HepG2 (cell line): ENCODE results near the gene ALAS2. TPM values are rescaled to one million over a fixed set of nuclear protein-coding genes. Genes with fewer than 3 reads are reported as not detected.

Experiments
- ATAC-seq: fragments of 200-7000 bp; cut with Tn5 transposase; 3 replicates; pipeline ENCODE4 v1.9.1; 2020; ENCODE audit warnings: mild to moderate bottlenecking, moderate library complexity
- BruUV-seq: library from RNA; stranded (reverse); fragments of 400-500 nt; replicated peaks from 2 replicates; lab custom pipeline; 2021; lab: Mats Ljungman, UMichigan
- CTCF ChIA-PET: fragments of 300-600 bp; formaldehyde crosslinking; extraction: SDS; loops from one replicate; lab custom pipeline; 2021; ENCODE audit warnings: low total read pairs, inconsistent platforms, low intra/inter-chr PET ratio; lab: Yijun Ruan, JAX
- POLR2A ChIA-PET: fragments of 350-600 bp; sonication (Branson Sonifier 250); formaldehyde crosslinking; loops from one replicate; lab custom pipeline; 2020; ENCODE audit warnings: antibody characterized with exemption, inconsistent platforms; lab: Yijun Ruan, JAX
- DNase-seq: peaks from one replicate; pipeline ENCODE4 v3.0.0-alpha.2; 2015; ENCODE audit warnings: low spot score
- FAIRE-seq: peaks from 3 replicates; lab custom pipeline; 2011; peaks lifted over from hg19 to GRCh38; lab: Jason Lieb, UNC
- H2AFZ ChIP-seq: one replicate; pipeline ENCODE4 v1.6.1; 2011; ENCODE audit warnings: low read length, inconsistent platforms
- H3K27ac ChIP-seq: fragments of 300-600 bp; 3 replicates; pipeline ENCODE4 v1.8.0; 2011; ENCODE audit warnings: mixed run types, mild to moderate bottlenecking, mixed read lengths, low read length, inconsistent platforms; ENCODE audit not compliant: insufficient read depth; ENCODE audit errors: extremely low read length
- H3K27me3 ChIP-seq, 2 experiments: fragments of 200-600 bp in 1 of 2; 2 replicates in 1 of 2; 3 replicates in 1 of 2; pipeline versions ENCODE4 v1.6.0 to v1.8.0; 2011; ENCODE audit warnings: low read length in 2 of 2, mild to moderate bottlenecking in 2 of 2, moderate library complexity in 2 of 2, inconsistent platforms in 1 of 2; ENCODE audit not compliant: insufficient read depth in 2 of 2, control insufficient read depth in 1 of 2
- H3K36me3 ChIP-seq, 2 experiments: fragments of 200-600 bp in 1 of 2; replicated peaks in 1 of 2; 2 replicates in 1 of 2; 3 replicates in 1 of 2; pipeline versions ENCODE4 v1.5.1 to v1.8.0; 2011; ENCODE audit warnings: low read length in 2 of 2, inconsistent platforms in 1 of 2; ENCODE audit not compliant: insufficient read depth in 2 of 2, control insufficient read depth in 1 of 2
- H3K4me1 ChIP-seq: 2 replicates; pipeline ENCODE4 v1.5.1; 2012; ENCODE audit warnings: low read length, inconsistent platforms; ENCODE audit not compliant: insufficient read depth
- H3K4me2 ChIP-seq: 2 replicates; pipeline ENCODE4 v1.6.0; 2011; ENCODE audit warnings: low read depth, low read length, inconsistent platforms
- H3K4me3 ChIP-seq, 3 experiments: fragments of 200-600 bp in 1 of 3; sonication (generic), shearing (Covaris generic) in 1 of 3; replicated peaks in 1 of 3; 2 replicates each; pipeline ENCODE4 v1.5.1; 2011 to 2016; ENCODE audit warnings: low read length in 3 of 3, inconsistent platforms in 2 of 3, low read depth in 2 of 3, mild to moderate bottlenecking in 2 of 3, control low read depth in 1 of 3, mixed read lengths in 1 of 3; ENCODE audit not compliant: insufficient read depth in 1 of 3
- H3K79me2 ChIP-seq: one replicate; pipeline ENCODE4 v1.6.1; 2011; ENCODE audit warnings: low read length, inconsistent platforms; ENCODE audit not compliant: insufficient read depth
- H3K9ac ChIP-seq: 2 replicates; pipeline ENCODE4 v1.6.0; 2011; ENCODE audit warnings: mild to moderate bottlenecking, low read depth, low read length, inconsistent platforms; ENCODE audit not compliant: insufficient read depth
- H3K9me3 ChIP-seq: 2 replicates; pipeline ENCODE4 v1.5.1; 2012; ENCODE audit warnings: mild to moderate bottlenecking, low read length
- H4K20me1 ChIP-seq: 2 replicates; pipeline ENCODE4 v1.6.0; 2011; ENCODE audit warnings: inconsistent platforms, mild to moderate bottlenecking, low read length, moderate library complexity; ENCODE audit not compliant: insufficient read depth
- AFF4 ChIP-seq: sonication (generic); formaldehyde crosslinking; IDR thresholded peaks from 2 replicates; pipeline ENCODE4 v1.4.0; 2020; ENCODE audit warnings: missing genetic modification reagents
- CREBL2 ChIP-seq: sonication (generic); formaldehyde crosslinking; IDR thresholded peaks from 2 replicates; pipeline ENCODE4 v1.8.1; 2023; ENCODE audit warnings: missing genetic modification reagents, mild to moderate bottlenecking, borderline replicate concordance
- ETV5 ChIP-seq: IDR thresholded peaks from 2 replicates; pipeline ENCODE4 v1.6.1; 2018; ENCODE audit warnings: missing biosample characterization, missing genetic modification reagents, inconsistent platforms, borderline replicate concordance
- KLF6 ChIP-seq: IDR thresholded peaks from 2 replicates; pipeline ENCODE4 v1.8.0; 2016; ENCODE audit warnings: missing biosample characterization, missing genetic modification reagents
- KMT2A ChIP-seq: sonication (generic); formaldehyde crosslinking; IDR thresholded peaks from 2 replicates; pipeline ENCODE4 v1.4.0; 2020; ENCODE audit warnings: missing genetic modification reagents
- KMT2B ChIP-seq: IDR thresholded peaks from 2 replicates; pipeline ENCODE4 v1.6.1; 2016; ENCODE audit warnings: missing genetic modification reagents, missing compliant biosample characterization
- MAFF ChIP-seq: IDR thresholded peaks from 2 replicates; pipeline ENCODE4 v1.6.1; 2011; ENCODE audit warnings: low read depth, low read length, improper control_type of control experiment
- MAFK ChIP-seq, 2 experiments: IDR thresholded peaks in 1 of 2; conservative IDR thresholded peaks in 1 of 2; 2 replicates each; pipeline ENCODE4 v1.6.1; 2011; ENCODE audit warnings: improper control_type of control experiment in 2 of 2, low read length in 2 of 2
- MZF1 ChIP-seq: sonication (generic); formaldehyde crosslinking; IDR thresholded peaks from 2 replicates; pipeline ENCODE4 v1.8.1; 2023; ENCODE audit warnings: mild to moderate bottlenecking, missing genetic modification reagents, borderline replicate concordance
- ZBTB2 ChIP-seq: sonication (generic); formaldehyde crosslinking; IDR thresholded peaks from 2 replicates; pipeline ENCODE4 v1.8.0; 2022; ENCODE audit warnings: low read depth, missing genetic modification reagents
- ZNF570 ChIP-seq: sonication (generic); formaldehyde crosslinking; IDR thresholded peaks from 2 replicates; pipeline ENCODE4 v1.4.0; 2020; ENCODE audit warnings: mild to moderate bottlenecking, missing genetic modification reagents, borderline replicate concordance
- in situ Hi-C: cut with HindIII; loops from 2 replicates; pipeline ENCODE4 v1.10.0; 2017; ENCODE audit warnings: low pct_unique_long_range_greater_than_20kb; ENCODE audit not compliant: extremely low pct_ligation_motif_present
- intact Hi-C: fragments of 100-400 bp; cut with micrococcal nuclease; formaldehyde crosslinking; loops from one replicate; pipeline ENCODE4 v1.10.0; 2022; ENCODE audit not compliant: unreplicated experiment
- polyA plus RNA-seq, 8 experiments: library from polyadenylated mRNA; depleted of rRNA in 3 of 8; stranded (reverse) in 7 of 8; unstranded in 1 of 8; fragments of >200 nt; fragmentation: Illumina TruSeq in 4 of 8; extraction: Trizol in 4 of 8; gene quantifications; 2 replicates each; pipeline versions ENCODE4 v1.2.1 to v1.2.3, GENCODE V29; 2011 to 2016; ENCODE audit warnings: low read depth in 4 of 8, missing spikeins in 1 of 8, mixed read lengths in 1 of 8; ENCODE audit not compliant: insufficient read depth in 1 of 8
- total RNA-seq, 5 experiments: library from RNA; depleted of rRNA; stranded (reverse); fragments of >200 nt; fragmentation: Illumina TruSeq; extraction: Trizol; gene quantifications; 2 replicates each; pipeline ENCODE4 v1.2.3, GENCODE V29; 2016; ENCODE audit warnings: low read depth in 1 of 5

Gene ALAS2
- total and polyA plus RNA-seq, 2 of the 13 experiments (the other 11 are each of a cell fraction or from before 2014, with no cell fraction given), result not detected

- no TSS peak for BruUV-seq
- Histone ChIP-seq H3K4me3 (no peak overlapping the region), H3K9me3 (no peaks in the 10 kb centered on the region), H3K79me2 (peaks cover 4% of the 10 kb centered on the region), H3K4me1 (peaks cover 64% of the 10 kb centered on the region)
- no peak for ATAC-seq
- DNase-seq, result no peak
- FAIRE-seq, result no peak
- ChIA-PET POLR2A (interaction anchor here (1.0 to 2.1 kb wide), 2 partner anchors 12 to 16 kb away, joined by 3 to 16 read pairs; no protein-coding TSS in a partner anchor), CTCF (no interaction called here)
- TF ChIP-seq AFF4 (CRISPR knock-in tag), result no peak
- TF ChIP-seq ZBTB2 (CRISPR knock-in tag), result no peak
- TF ChIP-seq KMT2A (CRISPR knock-in tag), result no peak
- TF ChIP-seq MZF1 (CRISPR knock-in tag), result no peak
- 0 out of 2 replicates have a peak, but pooled peaks have one; percentile 25 for TF ChIP-seq MAFF
- no peak for TF ChIP-seq KLF6 (CRISPR knock-in tag)
- no peak for TF ChIP-seq ZNF570 (CRISPR knock-in tag)
- no peak for TF ChIP-seq CREBL2 (CRISPR knock-in tag)
- peak; percentile 40 to 66; a peak in 3 of 4 replicates for TF ChIP-seq MAFK (conservative IDR thresholded peaks at IDR 0.05 in 1 of 2, IDR thresholded peaks at IDR 0.05 in 1 of 2; ENCODE audit: low read length in 2 of 2)
- TF ChIP-seq ETV5 (CRISPR knock-in tag), result no peak
- no peak for TF ChIP-seq KMT2B (CRISPR knock-in tag)
- TF ChIP-seq, all 625 proteins: peak for 2
- Histone ChIP-seq H3K27me3 (no peaks in the 10 kb centered on the region; a peak in 1 of 5 replicates), H3K9ac (no peak overlapping the region), H4K20me1 (no peaks in the 10 kb centered on the region), H2AFZ (no peak overlapping the region), H3K27ac (no peak overlapping the region), H3K4me2 (no peak overlapping the region), H3K36me3 (no peaks in the 10 kb centered on the region)
- in situ Hi-C loops, result no loop called here
- intact Hi-C loops, result loop anchor here (2.0 kb wide), 1 partner anchor 75 kb away; the partner anchor contains the start of gene TRO
These were observed 35.2 kb downstream of the ALAS2 start for GRCh38 chrX:54995621-54996020.
